Right ventricle myocardium inferior (tissue), 1 donor: ENCODE data around the gene LVRN. TPM values are rescaled to one million over a fixed set of nuclear protein-coding genes. Genes with fewer than 3 reads are reported as not detected.

Experiments used
- ATAC-seq: fragments of 200-7000 bp; cut with Tn5 transposase; one replicate; pipeline ENCODE4 v1.9.1; 2020; ENCODE audit warnings: mild to moderate bottlenecking, moderate library complexity
- DNase-seq: peaks from one replicate; pipeline ENCODE4 v3.0.0; 2021; ENCODE audit errors: missing footprints
- intact Hi-C: fragments of 100-400 bp; cut with DNase I; formaldehyde crosslinking; loops from one replicate; pipeline ENCODE4 v1.11.0; 2022
- total RNA-seq: library from RNA; stranded (reverse); fragmentation: NEBNext Ultra II Directional; extraction: Animal tissue kit (Norgen Biotek cat#: 25700); gene quantifications from one replicate; pipeline ENCODE4 v1.2.1, GENCODE V29; 2021
- donor health status: DM: no; HTN: yes; CAD: no; lungs with severe emphysema.

LVRN gene
- total RNA-seq, 1 donor from 2014 or later = 1.3 TPM

- ATAC-seq = no peak
- intact Hi-C loops = loop anchor here (2.0 to 10.0 kb wide), 2 partner anchors 183 to 433 kb away; no protein-coding TSS in a partner anchor
- no peak for DNase-seq
Measured at GRCh38 chr5:116068028-116068632, 105.9 kb downstream of the LVRN start.

GRCh38 chr5:116071211-116071610 lies 108.9 kb downstream of the LVRN start:
- DNase-seq (no peak), ATAC-seq (no peak)
- intact Hi-C loops = loop anchor here (5.0 to 10.0 kb wide), 2 partner anchors 229 to 756 kb away; partner anchors contain the start of genes AP3S1 and ATG12

- ATAC-seq (no peak), DNase-seq (no peak)
- intact Hi-C loops = loop anchor here (10.0 kb wide), 1 partner anchor 761 kb away; no protein-coding TSS in a partner anchor
Measured at GRCh38 chr5:116075191-116075831, 113.0 kb downstream of the LVRN start.

GRCh38 chr5:116076496-116076895 lies 114.2 kb downstream of the LVRN start:
- ATAC-seq = peak; percentile 16
- intact Hi-C loops = loop anchor here (10.0 kb wide), 1 partner anchor 762 kb away; no protein-coding TSS in a partner anchor
- no peak for DNase-seq

Other genes starting within 250 kb of the LVRN start
- gene CDO1, start 145.8 kb upstream of the LVRN start, total RNA-seq = 12.2 TPM
- 23.5 TPM for gene ATG12, start 120.9 kb upstream of the LVRN start, total RNA-seq
- gene AP3S1, start 120.5 kb upstream of the LVRN start, total RNA-seq = 61.9 TPM
- gene ARL14EPL, start 70.0 kb downstream of the LVRN start, total RNA-seq = not detected
- 33.7 TPM for gene COMMD10, start 122.5 kb downstream of the LVRN start, total RNA-seq